ENCODE results near the gene PCNX3.

Gene PCNX3

DNA sequence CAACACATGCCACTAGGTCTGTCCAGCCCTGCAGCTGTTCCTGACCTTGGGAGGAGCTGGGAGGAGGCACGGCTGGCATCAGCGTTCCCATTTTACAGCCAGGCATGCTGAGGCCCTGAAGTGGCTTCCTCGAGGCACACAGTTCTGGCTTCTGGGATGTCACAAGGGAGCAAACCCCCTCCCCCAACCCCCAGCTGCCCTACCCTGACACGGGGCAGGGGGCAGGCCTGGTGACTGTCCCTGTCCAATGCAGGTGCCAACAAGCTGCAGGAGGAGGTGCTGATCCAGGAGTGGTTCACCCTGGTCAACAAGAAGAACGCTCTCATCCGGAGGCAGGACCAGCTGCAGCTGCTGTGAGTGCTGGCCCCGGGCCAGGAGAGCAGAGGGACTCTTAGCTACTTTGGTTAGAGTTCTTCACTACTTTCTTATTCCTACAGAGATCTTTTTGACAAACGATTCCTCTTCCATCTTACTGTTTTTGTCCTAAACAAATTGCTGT is 25.3 kb upstream of the PCNX3 start:
- CTCF ChIA-PET = no interaction called here
- peak overlapping the region; percentile 68 for H3K27ac ChIP-seq
- no peak for DNase-seq (ENCODE audit: low spot score)
- TF ChIP-seq, protein P1, sequence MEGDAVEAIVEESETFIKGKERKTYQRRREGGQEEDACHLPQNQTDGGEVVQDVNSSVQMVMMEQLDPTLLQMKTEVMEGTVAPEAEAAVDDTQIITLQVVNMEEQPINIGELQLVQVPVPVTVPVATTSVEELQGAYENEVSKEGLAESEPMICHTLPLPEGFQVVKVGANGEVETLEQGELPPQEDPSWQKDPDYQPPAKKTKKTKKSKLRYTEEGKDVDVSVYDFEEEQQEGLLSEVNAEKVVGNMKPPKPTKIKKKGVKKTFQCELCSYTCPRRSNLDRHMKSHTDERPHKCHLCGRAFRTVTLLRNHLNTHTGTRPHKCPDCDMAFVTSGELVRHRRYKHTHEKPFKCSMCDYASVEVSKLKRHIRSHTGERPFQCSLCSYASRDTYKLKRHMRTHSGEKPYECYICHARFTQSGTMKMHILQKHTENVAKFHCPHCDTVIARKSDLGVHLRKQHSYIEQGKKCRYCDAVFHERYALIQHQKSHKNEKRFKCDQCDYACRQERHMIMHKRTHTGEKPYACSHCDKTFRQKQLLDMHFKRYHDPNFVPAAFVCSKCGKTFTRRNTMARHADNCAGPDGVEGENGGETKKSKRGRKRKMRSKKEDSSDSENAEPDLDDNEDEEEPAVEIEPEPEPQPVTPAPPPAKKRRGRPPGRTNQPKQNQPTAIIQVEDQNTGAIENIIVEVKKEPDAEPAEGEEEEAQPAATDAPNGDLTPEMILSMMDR (conservative IDR thresholded peaks at IDR 0.05; ENCODE audit: low read depth) = no peak
- POLR2A ChIA-PET (ENCODE audit: low non-redundant PET) = interaction anchor here (0.6 kb wide), 1 partner anchor 17 kb away, joined by 3 read pairs; no protein-coding TSS in a partner anchor

DNA sequence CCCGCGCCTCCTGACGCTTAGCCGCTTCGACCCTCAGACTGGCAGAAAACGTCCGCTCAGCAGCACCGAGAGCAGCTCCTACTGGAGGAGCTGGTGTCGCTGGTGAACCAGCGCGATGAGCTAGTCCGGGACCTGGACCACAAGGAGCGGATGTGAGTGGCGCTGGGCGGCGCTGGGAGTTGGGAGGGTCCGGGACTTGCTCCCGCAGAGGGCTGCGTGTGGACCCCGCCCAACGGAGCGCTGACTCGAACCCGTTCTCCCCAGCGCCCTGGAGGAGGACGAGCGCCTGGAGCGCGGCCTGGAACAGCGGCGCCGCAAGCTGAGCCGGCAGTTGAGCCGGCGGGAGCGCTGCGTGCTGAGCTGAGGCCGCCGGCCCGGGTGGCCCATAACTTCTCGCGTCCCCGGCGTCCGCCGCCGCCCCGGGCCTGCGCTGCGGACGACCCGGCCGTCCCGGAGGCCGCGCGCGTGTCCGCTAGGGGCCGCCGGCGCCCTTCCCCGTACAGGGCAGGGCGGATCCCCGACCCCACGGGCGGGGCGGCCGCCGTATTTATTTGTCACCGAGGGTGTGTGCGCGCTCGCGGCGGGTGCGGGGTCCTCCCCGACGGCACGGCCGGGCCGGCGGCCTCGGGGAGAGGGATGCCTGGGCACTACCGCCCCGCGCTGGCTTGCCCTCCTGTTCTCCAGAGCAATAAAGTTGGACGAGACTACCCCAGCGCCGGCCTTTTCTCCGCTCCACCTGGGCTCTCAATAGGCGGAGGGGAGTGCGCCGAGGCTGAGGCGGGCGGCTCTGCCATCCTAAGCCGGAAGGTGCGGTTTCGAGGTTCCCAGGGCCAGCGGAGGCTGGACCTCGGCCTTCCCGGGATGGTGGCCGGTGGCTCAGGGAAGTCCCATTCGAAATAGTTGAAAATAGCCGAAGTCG is 23.4 kb upstream of the PCNX3 start:
- ChIA-PET CTCF (interaction anchor here (0.6 to 2.5 kb wide), 5 partner anchors 11 to 198 kb away, joined by 3 to 16 read pairs (median 11); no protein-coding TSS in a partner anchor), POLR2A (ENCODE audit: low non-redundant PET) (no interaction called here)

DNA sequence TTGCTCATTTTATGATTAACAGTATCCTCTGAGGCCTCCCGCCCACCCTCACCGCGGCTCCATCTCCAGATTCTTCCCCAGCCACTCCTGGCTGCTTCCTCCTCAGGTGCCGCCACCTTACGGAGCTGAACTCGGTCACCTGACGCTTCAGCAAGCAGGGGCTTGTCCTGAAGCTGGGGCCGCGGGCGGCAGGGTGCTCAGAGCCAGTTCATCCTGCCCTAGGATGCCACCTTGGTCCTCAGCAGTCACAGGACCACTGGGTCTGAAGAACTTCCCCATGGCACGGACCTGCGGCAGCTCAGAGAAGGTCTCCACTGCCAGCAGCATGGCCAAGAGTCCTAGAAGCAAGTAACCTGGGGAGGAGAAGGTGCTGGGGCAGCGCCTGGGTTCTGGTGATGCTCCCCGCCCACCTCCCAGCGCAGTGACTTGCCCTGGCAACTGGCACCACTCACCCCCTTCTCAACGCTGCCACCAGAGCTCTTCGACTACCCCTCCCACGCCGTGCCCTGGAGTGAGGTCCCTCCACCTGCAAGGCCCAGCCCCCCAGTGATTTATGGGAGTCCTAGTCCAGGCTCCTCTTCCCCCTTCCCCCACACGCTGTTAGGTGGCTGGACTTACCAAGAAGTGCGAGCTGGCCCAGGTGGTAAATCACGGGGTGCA is 22.6 kb upstream of the PCNX3 start:
- DNase-seq (ENCODE audit: low spot score) = no peak
- H3K27ac ChIP-seq = peak overlapping the region; percentile 67
- ChIA-PET CTCF (interaction anchor here (0.5 to 2.5 kb wide), 12 partner anchors 10 to 197 kb away, joined by 3 to 16 read pairs (median 6); partner anchors contain the start of gene EHBP1L1), POLR2A (ENCODE audit: low non-redundant PET) (no interaction called here)
- TF ChIP-seq, protein P1 (conservative IDR thresholded peaks at IDR 0.05; ENCODE audit: low read depth) = no peak

More for the DNA sequence above, 23.4 kb upstream of the PCNX3 start:
- TF ChIP-seq, protein P1 (conservative IDR thresholded peaks at IDR 0.05; ENCODE audit: low read depth) = no peak
- no peak for DNase-seq (ENCODE audit: low spot score)
- peak overlapping the region; percentile 67 for H3K27ac ChIP-seq

DNA sequence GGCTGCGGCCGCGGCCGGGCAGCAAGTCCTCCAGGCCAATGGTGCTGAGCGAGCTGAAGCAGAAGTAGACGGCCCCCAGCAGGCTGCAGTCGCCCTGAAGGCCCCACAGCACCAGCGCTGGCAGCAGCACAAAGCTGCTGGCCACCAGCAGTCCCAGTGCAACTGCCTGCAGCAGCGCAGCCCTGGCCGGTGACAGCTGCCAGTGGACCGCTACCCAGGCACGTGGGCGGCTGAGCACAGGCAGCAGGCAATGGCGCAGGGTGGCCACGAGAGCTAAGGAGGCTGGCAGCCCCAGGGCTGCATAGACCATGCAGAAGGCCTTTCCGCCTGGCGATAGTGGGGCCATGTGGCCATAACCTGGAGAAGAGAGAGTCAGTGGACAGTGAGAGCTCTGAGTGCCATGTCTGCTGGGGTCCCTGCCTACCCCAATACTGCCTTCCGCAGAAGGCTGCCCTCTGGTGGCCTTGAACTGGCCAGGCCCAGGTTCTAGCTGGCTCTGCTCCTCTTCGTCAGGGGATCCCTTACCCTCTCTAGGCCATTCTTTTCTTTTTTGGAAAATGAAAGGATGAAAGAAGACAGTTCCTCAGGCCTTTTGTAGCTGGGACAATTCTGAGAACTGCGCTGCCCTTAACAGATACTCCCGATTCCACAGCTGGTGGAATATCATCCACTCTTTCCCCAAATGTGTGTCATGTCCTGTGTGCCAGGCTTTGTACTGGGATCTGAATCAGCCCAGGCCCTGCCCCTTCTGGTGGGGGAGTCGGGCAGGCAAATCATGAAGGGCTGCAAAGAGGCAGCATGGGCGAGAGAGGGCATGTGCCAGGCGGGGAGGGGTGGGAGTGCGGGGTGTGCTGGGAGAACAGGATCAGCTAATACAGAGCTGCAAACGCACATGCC is 21.8 kb upstream of the PCNX3 start:
- CTCF ChIA-PET = interaction anchor here (0.5 to 2.5 kb wide), 14 partner anchors 9 to 131 kb away, joined by 3 to 16 read pairs (median 6); partner anchors contain the start of gene EHBP1L1

DNA sequence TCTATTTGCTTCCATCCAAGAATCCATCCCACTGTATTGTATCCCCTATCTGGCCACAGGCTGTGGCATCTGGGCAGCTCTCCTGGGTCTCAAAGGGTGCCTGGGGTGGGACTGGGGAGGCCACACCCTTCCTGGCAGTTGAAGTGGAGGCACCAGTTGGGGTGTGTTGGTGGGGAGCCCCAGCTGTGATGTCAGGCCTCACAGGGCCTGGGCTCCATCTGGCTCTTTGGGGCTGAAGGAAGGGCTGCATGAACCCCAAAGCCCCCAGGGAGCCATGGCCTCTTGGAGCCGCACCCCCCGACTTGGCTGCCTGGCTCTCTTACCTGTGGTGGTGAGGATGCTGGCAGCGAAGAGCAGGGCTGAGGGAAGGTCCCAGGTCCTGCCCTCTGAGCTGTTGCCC is 20.4 kb upstream of the PCNX3 start:
- TF ChIP-seq, protein P1 (conservative IDR thresholded peaks at IDR 0.05; ENCODE audit: low read depth) = no peak
- ChIA-PET CTCF (interaction anchor here (0.5 to 2.4 kb wide), 2 partner anchors 12 to 108 kb away, joined by 4 to 9 read pairs; no protein-coding TSS in a partner anchor), POLR2A (ENCODE audit: low non-redundant PET) (no interaction called here)
- DNase-seq (ENCODE audit: low spot score) = no peak
- peak overlapping the region; percentile 67 for H3K27ac ChIP-seq

More for the DNA sequence above, 21.8 kb upstream of the PCNX3 start:
- peak overlapping the region; percentile 67 for H3K27ac ChIP-seq
- TF ChIP-seq, protein P1 (conservative IDR thresholded peaks at IDR 0.05; ENCODE audit: low read depth) = peak; percentile 69
- POLR2A ChIA-PET (ENCODE audit: low non-redundant PET) = interaction anchor here (0.7 kb wide), 1 partner anchor 19 kb away, joined by 3 read pairs; no protein-coding TSS in a partner anchor
- no peak for DNase-seq (ENCODE audit: low spot score)

All from RWPE1 (cell line).